Measurements from ENCODE around the gene RLN3.

Gene RLN3

GRCh38 chr19:13996928-13997630, 30.9 kb upstream of the RLN3 start:
- no CpG with 5 or more reads among the region's 22 CpGs for WGBS (ENCODE audit: extremely low coverage, insufficient coverage, low lambda C conversion rate)
- H3K56ac ChIP-seq (ENCODE audit: low read length), result no peak overlapping the region
- no peak overlapping the region for H3K18ac ChIP-seq (ENCODE audit: low read length)
- no peak overlapping the region for H3K4me3 ChIP-seq (ENCODE audit: low read length)
- DNase-seq, result no peak
- no peak overlapping the region for H3K4me2 ChIP-seq (ENCODE audit: low read length)
- H3K36me3 ChIP-seq (ENCODE audit: control insufficient read depth, insufficient read depth, low read length), result no peaks in the 10 kb centered on the region
- H2BK5ac ChIP-seq (ENCODE audit: low read length), result no peak overlapping the region
- no peak overlapping the region for H3K27ac ChIP-seq (ENCODE audit: low read depth, low read length)
- no peaks in the 10 kb centered on the region for H3K4me1 ChIP-seq (ENCODE audit: control insufficient read depth, low read depth, low read length)
- no peak overlapping the region for H2BK120ac ChIP-seq (ENCODE audit: low read depth, low read length)
- no peak overlapping the region for H4K8ac ChIP-seq (ENCODE audit: low read depth, low read length)
- H3K4ac ChIP-seq (ENCODE audit: low read depth, low read length), result no peak overlapping the region
- no peak overlapping the region for H3K23ac ChIP-seq (ENCODE audit: low read length)
- no peak overlapping the region for H4K5ac ChIP-seq (ENCODE audit: low read length)
- no peak overlapping the region for H2BK15ac ChIP-seq (replicated peaks; ENCODE audit: low read depth)
- peaks cover 2% of the 10 kb centered on the region for H3K79me2 ChIP-seq (ENCODE audit: control insufficient read depth, insufficient read depth, low read length)
- no peaks in the 10 kb centered on the region for H3K27me3 ChIP-seq (ENCODE audit: insufficient read depth, low read length, poor library complexity)
- no peak overlapping the region for H3K9ac ChIP-seq (ENCODE audit: low read length)
- H3K79me1 ChIP-seq (ENCODE audit: low read length), result peaks cover 8% of the 10 kb centered on the region
- no peak overlapping the region for H2AK5ac ChIP-seq (ENCODE audit: low read length)

GRCh38 chr19:13997631-13997962, 30.4 kb upstream of the RLN3 start:
- no peak overlapping the region for H3K4me3 ChIP-seq (ENCODE audit: low read length)
- no peak overlapping the region for H3K9ac ChIP-seq (ENCODE audit: low read length)
- peak; percentile 29 for DNase-seq
- H3K79me2 ChIP-seq (ENCODE audit: control insufficient read depth, insufficient read depth, low read length), result peaks cover 2% of the 10 kb centered on the region
- no peak overlapping the region for H3K4me2 ChIP-seq (ENCODE audit: low read length)
- no peaks in the 10 kb centered on the region for H3K4me1 ChIP-seq (ENCODE audit: control insufficient read depth, low read depth, low read length)
- H3K18ac ChIP-seq (ENCODE audit: low read length), result no peak overlapping the region
- no peak overlapping the region for H4K8ac ChIP-seq (ENCODE audit: low read depth, low read length)
- no CpG with 5 or more reads among the region's 6 CpGs for WGBS (ENCODE audit: extremely low coverage, insufficient coverage, low lambda C conversion rate)
- H2BK15ac ChIP-seq (replicated peaks; ENCODE audit: low read depth), result no peak overlapping the region
- no peak overlapping the region for H4K5ac ChIP-seq (ENCODE audit: low read length)
- no peak overlapping the region for H2BK5ac ChIP-seq (ENCODE audit: low read length)
- peaks cover 10% of the 10 kb centered on the region for H3K79me1 ChIP-seq (ENCODE audit: low read length)
- H3K56ac ChIP-seq (ENCODE audit: low read length), result no peak overlapping the region
- H3K36me3 ChIP-seq (ENCODE audit: control insufficient read depth, insufficient read depth, low read length), result no peaks in the 10 kb centered on the region
- H3K23ac ChIP-seq (ENCODE audit: low read length), result no peak overlapping the region
- H3K27me3 ChIP-seq (ENCODE audit: insufficient read depth, low read length, poor library complexity), result no peaks in the 10 kb centered on the region
- H2BK120ac ChIP-seq (ENCODE audit: low read depth, low read length), result no peak overlapping the region
- no peak overlapping the region for H3K27ac ChIP-seq (ENCODE audit: low read depth, low read length)
- no peak overlapping the region for H2AK5ac ChIP-seq (ENCODE audit: low read length)
- no peak overlapping the region for H3K4ac ChIP-seq (ENCODE audit: low read depth, low read length)

GRCh38 chr19:13998426-13998825, 29.5 kb upstream of the RLN3 start:
- no peak for DNase-seq
- H4K5ac ChIP-seq (ENCODE audit: low read length), result no peak overlapping the region
- no peak overlapping the region for H2AK5ac ChIP-seq (ENCODE audit: low read length)
- H3K23ac ChIP-seq (ENCODE audit: low read length), result no peak overlapping the region
- no peak overlapping the region for H3K4ac ChIP-seq (ENCODE audit: low read depth, low read length)
- no peak overlapping the region for H3K56ac ChIP-seq (ENCODE audit: low read length)
- no peak overlapping the region for H2BK120ac ChIP-seq (ENCODE audit: low read depth, low read length)
- no peaks in the 10 kb centered on the region for H3K27me3 ChIP-seq (ENCODE audit: insufficient read depth, low read length, poor library complexity)
- peaks cover 3% of the 10 kb centered on the region for H3K79me2 ChIP-seq (ENCODE audit: control insufficient read depth, insufficient read depth, low read length)
- no peak overlapping the region for H3K27ac ChIP-seq (ENCODE audit: low read depth, low read length)
- peaks cover 12% of the 10 kb centered on the region for H3K79me1 ChIP-seq (ENCODE audit: low read length)
- H2BK15ac ChIP-seq (replicated peaks; ENCODE audit: low read depth), result no peak overlapping the region
- no peak overlapping the region for H3K4me2 ChIP-seq (ENCODE audit: low read length)
- no peak overlapping the region for H2BK5ac ChIP-seq (ENCODE audit: low read length)
- no peaks in the 10 kb centered on the region for H3K4me1 ChIP-seq (ENCODE audit: control insufficient read depth, low read depth, low read length)
- H4K8ac ChIP-seq (ENCODE audit: low read depth, low read length), result no peak overlapping the region
- no peak overlapping the region for H3K4me3 ChIP-seq (ENCODE audit: low read length)
- WGBS (ENCODE audit: extremely low coverage, insufficient coverage, low lambda C conversion rate), result no CpG with 5 or more reads among the region's 1 CpG
- no peaks in the 10 kb centered on the region for H3K36me3 ChIP-seq (ENCODE audit: control insufficient read depth, insufficient read depth, low read length)
- no peak overlapping the region for H3K9ac ChIP-seq (ENCODE audit: low read length)
- no peak overlapping the region for H3K18ac ChIP-seq (ENCODE audit: low read length)

- H4K8ac ChIP-seq (ENCODE audit: low read depth, low read length), result no peak overlapping the region
- no peak overlapping the region for H4K5ac ChIP-seq (ENCODE audit: low read length)
- no CpG with 5 or more reads among the region's 3 CpGs for WGBS (ENCODE audit: extremely low coverage, insufficient coverage, low lambda C conversion rate)
- H2BK15ac ChIP-seq (replicated peaks; ENCODE audit: low read depth), result no peak overlapping the region
- H3K18ac ChIP-seq (ENCODE audit: low read length), result no peak overlapping the region
- peaks cover 3% of the 10 kb centered on the region for H3K79me2 ChIP-seq (ENCODE audit: control insufficient read depth, insufficient read depth, low read length)
- peaks cover 12% of the 10 kb centered on the region for H3K79me1 ChIP-seq (ENCODE audit: low read length)
- no peak overlapping the region for H3K4me3 ChIP-seq (ENCODE audit: low read length)
- no peak overlapping the region for H3K23ac ChIP-seq (ENCODE audit: low read length)
- DNase-seq, result no peak
- no peaks in the 10 kb centered on the region for H3K36me3 ChIP-seq (ENCODE audit: control insufficient read depth, insufficient read depth, low read length)
- no peak overlapping the region for H2BK5ac ChIP-seq (ENCODE audit: low read length)
- H3K4ac ChIP-seq (ENCODE audit: low read depth, low read length), result no peak overlapping the region
- H3K27me3 ChIP-seq (ENCODE audit: insufficient read depth, low read length, poor library complexity), result no peaks in the 10 kb centered on the region
- no peak overlapping the region for H3K56ac ChIP-seq (ENCODE audit: low read length)
- H3K4me1 ChIP-seq (ENCODE audit: control insufficient read depth, low read depth, low read length), result no peaks in the 10 kb centered on the region
- no peak overlapping the region for H2AK5ac ChIP-seq (ENCODE audit: low read length)
- H2BK120ac ChIP-seq (ENCODE audit: low read depth, low read length), result no peak overlapping the region
- H3K9ac ChIP-seq (ENCODE audit: low read length), result no peak overlapping the region
- no peak overlapping the region for H3K27ac ChIP-seq (ENCODE audit: low read depth, low read length)
- H3K4me2 ChIP-seq (ENCODE audit: low read length), result no peak overlapping the region
These were observed 28.9 kb upstream of the RLN3 start for GRCh38 chr19:13999085-13999484.

GRCh38 chr19:14000691-14001375, 27.1 kb upstream of the RLN3 start:
- no peak overlapping the region for H4K5ac ChIP-seq (ENCODE audit: low read length)
- no peaks in the 10 kb centered on the region for H3K4me1 ChIP-seq (ENCODE audit: control insufficient read depth, low read depth, low read length)
- no peak overlapping the region for H4K8ac ChIP-seq (ENCODE audit: low read depth, low read length)
- no peaks in the 10 kb centered on the region for H3K27me3 ChIP-seq (ENCODE audit: insufficient read depth, low read length, poor library complexity)
- H2BK5ac ChIP-seq (ENCODE audit: low read length), result no peak overlapping the region
- no peak overlapping the region for H3K4me2 ChIP-seq (ENCODE audit: low read length)
- WGBS (ENCODE audit: extremely low coverage, insufficient coverage, low lambda C conversion rate), result no CpG with 5 or more reads among the region's 13 CpGs
- no peak overlapping the region for H3K4me3 ChIP-seq (ENCODE audit: low read length)
- no peak overlapping the region for H2AK5ac ChIP-seq (ENCODE audit: low read length)
- no peak overlapping the region for H3K23ac ChIP-seq (ENCODE audit: low read length)
- H3K9ac ChIP-seq (ENCODE audit: low read length), result no peak overlapping the region
- H2BK15ac ChIP-seq (replicated peaks; ENCODE audit: low read depth), result no peak overlapping the region
- peaks cover 14% of the 10 kb centered on the region for H3K79me1 ChIP-seq (ENCODE audit: low read length)
- no peak overlapping the region for H3K27ac ChIP-seq (ENCODE audit: low read depth, low read length)
- no peak overlapping the region for H2BK120ac ChIP-seq (ENCODE audit: low read depth, low read length)
- DNase-seq, result no peak
- no peak overlapping the region for H3K18ac ChIP-seq (ENCODE audit: low read length)
- no peaks in the 10 kb centered on the region for H3K36me3 ChIP-seq (ENCODE audit: control insufficient read depth, insufficient read depth, low read length)
- H3K4ac ChIP-seq (ENCODE audit: low read depth, low read length), result no peak overlapping the region
- peaks cover 7% of the 10 kb centered on the region for H3K79me2 ChIP-seq (ENCODE audit: control insufficient read depth, insufficient read depth, low read length)
- no peak overlapping the region for H3K56ac ChIP-seq (ENCODE audit: low read length)
